GM10266 (cell line): ENCODE data around the gene RND2.

Experiments
- DNase-seq: peaks from one replicate; pipeline ENCODE4 v3.0.0; 2012; ENCODE audit errors: extremely low spot score
- TF ChIP-seq, protein P1 (sequence below): IDR thresholded peaks from 2 replicates; pipeline ENCODE4 v1.5.1; 2012; ENCODE audit warnings: mild to moderate bottlenecking, low read depth; ENCODE audit not compliant: control insufficient read depth, insufficient read depth; ENCODE audit errors: missing control alignments

The RND2 gene

GRCh38 chr17:43011728-43012472 is 13.1 kb upstream of the RND2 start:
- TF ChIP-seq, protein P1, sequence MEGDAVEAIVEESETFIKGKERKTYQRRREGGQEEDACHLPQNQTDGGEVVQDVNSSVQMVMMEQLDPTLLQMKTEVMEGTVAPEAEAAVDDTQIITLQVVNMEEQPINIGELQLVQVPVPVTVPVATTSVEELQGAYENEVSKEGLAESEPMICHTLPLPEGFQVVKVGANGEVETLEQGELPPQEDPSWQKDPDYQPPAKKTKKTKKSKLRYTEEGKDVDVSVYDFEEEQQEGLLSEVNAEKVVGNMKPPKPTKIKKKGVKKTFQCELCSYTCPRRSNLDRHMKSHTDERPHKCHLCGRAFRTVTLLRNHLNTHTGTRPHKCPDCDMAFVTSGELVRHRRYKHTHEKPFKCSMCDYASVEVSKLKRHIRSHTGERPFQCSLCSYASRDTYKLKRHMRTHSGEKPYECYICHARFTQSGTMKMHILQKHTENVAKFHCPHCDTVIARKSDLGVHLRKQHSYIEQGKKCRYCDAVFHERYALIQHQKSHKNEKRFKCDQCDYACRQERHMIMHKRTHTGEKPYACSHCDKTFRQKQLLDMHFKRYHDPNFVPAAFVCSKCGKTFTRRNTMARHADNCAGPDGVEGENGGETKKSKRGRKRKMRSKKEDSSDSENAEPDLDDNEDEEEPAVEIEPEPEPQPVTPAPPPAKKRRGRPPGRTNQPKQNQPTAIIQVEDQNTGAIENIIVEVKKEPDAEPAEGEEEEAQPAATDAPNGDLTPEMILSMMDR = no peak
- DNase-seq = no peak

- no peak for DNase-seq
- TF ChIP-seq, protein P1 = no peak
Observed at GRCh38 chr17:43013296-43013695, 11.7 kb upstream of the RND2 start.

GRCh38 chr17:43014020-43014648 is 10.9 kb upstream of the RND2 start:
- no peak for DNase-seq
- TF ChIP-seq, protein P1 = no peak

DNA sequence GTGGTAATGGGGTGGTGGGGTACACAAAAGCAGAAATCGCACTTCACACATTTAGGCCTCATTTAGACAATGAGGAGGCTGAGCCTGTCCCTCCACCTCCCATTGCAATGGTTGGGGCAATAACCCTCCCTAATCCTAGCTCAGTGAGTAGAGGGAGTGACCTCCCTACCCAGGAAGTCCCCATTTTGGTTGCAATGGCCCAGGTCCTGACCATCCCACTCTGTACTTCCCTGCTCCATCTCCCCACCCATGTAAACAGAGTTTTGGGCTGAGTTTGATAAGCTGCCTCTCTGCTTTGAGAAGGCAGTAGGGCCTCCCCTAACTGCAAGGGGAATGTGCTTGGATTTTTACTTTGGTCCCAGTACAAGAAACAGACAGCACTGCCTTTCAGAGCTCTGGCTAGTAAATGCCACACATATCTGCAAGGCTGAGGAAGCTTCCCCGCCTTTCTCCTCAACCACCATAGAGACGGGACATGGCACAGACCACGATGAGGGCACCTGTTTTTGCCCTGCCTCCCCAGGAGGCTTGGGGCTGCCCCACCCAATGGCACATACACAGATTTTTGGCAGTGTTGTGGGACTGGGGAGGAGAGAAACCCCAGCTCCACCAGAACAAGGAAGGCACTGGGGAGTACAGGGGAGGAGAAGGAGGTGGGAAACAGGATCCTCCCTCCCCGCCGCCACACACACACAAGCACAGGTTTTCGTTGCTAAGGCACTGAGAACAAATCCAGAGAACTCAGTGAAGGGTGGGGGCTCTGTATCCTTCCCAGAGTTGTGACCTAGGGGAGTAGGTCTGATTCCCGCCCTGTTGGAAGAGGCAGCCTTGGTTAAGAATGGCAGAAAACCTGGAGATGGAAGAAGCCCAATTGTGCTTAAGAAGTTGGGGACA is 10.1 kb upstream of the RND2 start:
- TF ChIP-seq, protein P1 = no peak
- no peak for DNase-seq

DNA sequence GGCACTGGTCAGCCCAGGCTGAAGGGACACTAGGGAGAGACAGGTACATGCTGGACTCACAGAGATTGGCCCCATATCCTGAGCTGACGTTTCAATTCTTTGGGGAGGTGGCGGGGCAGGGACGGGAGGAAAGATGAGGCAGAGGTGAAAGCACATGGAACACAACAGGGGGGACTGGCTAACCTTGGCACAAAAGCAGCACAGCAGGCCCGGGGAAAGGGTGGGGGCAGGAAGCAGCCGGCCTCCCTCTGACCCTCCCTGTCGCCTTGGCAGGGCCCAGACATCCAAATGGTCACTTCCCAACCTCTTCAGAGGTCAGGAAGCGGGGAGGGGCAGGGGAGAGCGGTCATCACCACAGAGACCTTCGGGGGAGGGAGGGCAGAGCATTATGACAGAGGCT is 9.5 kb upstream of the RND2 start:
- DNase-seq = no peak
- TF ChIP-seq, protein P1 = no peak

GRCh38 chr17:43016216-43016615 is 8.8 kb upstream of the RND2 start:
- TF ChIP-seq, protein P1 = no peak
- DNase-seq = no peak
